ENCODE data around the gene NCOA3.
A peak's percentile ranks its signal among the peaks of the same experiment; 100 is the strongest.
"Not testable (repeated sequence)": the region's sequence is repeated elsewhere in the genome, so short reads cannot be mapped to it uniquely, and the experiment has no call there.

Gene NCOA3

GRCh38 chr20:47501482-47502270, at the start of gene NCOA3:
Gene NCOA3 (plus strand): TSS chr20:47501887. CDS start chr20:47622248, 120,361 bp downstream.
- peak; percentile 88 to 96 for DNase-seq

- DNase-seq = no peak
Observed at GRCh38 chr20:47452736-47453161, 48.9 kb upstream of the NCOA3 start.

- no peak for DNase-seq
Observed at GRCh38 chr20:47453167-47453782, 48.4 kb upstream of the NCOA3 start.

GRCh38 chr20:47454298-47455132, 47.2 kb upstream of the NCOA3 start:
- no peak for DNase-seq

DNA sequence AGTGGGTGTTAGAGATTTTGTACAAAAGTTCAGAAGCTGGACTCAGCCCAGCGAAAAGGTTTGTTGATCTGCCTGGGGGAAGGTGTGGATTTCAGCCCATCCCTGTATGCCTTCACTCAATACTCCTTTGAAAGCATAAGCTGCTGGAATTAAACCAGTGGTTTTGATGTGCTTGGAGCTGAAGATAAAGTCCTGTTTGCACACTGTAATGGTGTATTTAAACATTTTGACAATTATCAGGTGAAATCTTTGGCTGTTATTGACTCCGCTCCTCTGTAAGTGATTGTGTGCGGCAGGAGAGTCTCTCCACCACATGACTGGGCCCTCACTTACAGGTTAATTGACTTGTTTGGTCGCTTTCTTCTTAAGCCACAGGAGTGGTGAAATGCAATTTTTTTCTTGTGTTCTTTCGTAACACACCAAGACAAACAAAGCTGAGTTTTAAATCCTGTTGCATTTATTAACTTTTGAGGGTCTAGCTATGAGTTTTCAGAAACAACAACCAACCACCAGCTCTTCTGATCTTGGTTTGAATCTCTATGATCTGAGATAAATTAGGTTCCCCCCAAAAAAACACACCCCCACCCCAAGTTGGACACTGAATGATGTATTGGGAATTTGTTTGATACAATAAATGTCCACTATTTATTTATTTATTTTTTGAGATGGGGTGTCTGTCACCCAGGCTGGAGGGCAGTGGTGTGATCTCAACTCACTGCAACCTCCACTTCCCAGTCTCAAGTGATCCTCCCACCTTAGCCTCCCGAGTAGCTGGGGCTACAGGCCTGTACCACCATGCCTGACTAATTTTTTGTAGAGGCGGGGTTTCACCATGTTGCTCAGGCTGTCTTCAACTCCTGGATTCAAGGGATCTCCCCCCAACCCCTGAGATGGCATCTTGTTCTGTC, 46.3 kb upstream of the NCOA3 start:
- no peak for DNase-seq

- no peak for DNase-seq
Observed at GRCh38 chr20:47456041-47456537, 45.6 kb upstream of the NCOA3 start.

GRCh38 chr20:47456952-47457724, 44.5 kb upstream of the NCOA3 start:
- DNase-seq = no peak

GRCh38 chr20:47458280-47459050, 43.2 kb upstream of the NCOA3 start:
- not testable (repeated sequence) for DNase-seq

- no peak for DNase-seq
Observed at GRCh38 chr20:47459344-47460073, 42.2 kb upstream of the NCOA3 start.

GRCh38 chr20:47460761-47461112, 41.0 kb upstream of the NCOA3 start:
- DNase-seq = not testable (repeated sequence)

DNA sequence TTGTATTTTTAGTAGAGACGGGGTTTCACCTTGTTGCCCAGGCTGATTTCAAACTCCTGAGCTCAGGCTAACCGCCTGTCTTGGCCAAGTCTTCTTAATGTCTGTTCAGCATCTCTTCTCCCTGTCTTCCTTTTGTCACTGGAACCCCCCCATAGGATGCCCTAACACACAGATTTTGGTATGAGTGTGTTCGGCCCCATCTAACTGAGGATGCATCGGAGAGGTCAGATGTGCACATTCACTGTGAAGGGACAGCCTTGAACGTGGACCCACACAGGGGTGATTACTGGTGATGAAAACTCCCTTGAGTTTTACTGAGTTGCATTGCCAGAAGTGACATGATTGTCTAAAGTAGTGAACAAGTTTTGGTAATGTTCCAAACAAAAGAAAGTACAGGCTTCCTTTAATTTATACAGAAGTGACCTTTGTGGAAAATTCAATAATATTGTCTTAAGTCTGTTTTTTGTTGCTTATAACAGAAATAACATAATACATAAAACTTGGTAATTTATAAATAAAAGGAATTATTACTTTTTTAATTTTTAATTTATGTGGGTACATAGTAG, 40.5 kb upstream of the NCOA3 start:
- no peak for DNase-seq

DNA sequence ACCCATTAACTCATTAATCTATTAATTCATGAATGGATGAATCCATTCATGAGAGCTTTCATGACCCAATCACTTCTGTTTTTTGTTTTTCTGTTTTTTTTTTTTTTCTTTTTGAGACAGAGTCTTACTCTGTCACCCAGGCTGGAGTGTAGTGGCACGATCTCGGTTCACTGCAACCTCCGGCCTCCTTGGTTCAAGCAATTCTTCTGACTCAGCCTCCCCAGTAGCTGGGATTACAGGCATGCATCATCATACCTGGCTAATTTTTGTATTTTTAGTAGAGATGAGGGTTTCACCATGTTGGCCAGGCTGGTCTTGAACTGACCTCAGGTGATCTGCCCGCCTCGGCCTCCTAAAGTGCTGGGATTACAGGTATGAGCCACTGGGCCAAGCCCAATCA, 39.8 kb upstream of the NCOA3 start:
- not testable (repeated sequence) for DNase-seq

GRCh38 chr20:47464380-47465101, 37.1 kb upstream of the NCOA3 start:
- DNase-seq = peak in 1 of 2 experiments; percentile 15

DNA sequence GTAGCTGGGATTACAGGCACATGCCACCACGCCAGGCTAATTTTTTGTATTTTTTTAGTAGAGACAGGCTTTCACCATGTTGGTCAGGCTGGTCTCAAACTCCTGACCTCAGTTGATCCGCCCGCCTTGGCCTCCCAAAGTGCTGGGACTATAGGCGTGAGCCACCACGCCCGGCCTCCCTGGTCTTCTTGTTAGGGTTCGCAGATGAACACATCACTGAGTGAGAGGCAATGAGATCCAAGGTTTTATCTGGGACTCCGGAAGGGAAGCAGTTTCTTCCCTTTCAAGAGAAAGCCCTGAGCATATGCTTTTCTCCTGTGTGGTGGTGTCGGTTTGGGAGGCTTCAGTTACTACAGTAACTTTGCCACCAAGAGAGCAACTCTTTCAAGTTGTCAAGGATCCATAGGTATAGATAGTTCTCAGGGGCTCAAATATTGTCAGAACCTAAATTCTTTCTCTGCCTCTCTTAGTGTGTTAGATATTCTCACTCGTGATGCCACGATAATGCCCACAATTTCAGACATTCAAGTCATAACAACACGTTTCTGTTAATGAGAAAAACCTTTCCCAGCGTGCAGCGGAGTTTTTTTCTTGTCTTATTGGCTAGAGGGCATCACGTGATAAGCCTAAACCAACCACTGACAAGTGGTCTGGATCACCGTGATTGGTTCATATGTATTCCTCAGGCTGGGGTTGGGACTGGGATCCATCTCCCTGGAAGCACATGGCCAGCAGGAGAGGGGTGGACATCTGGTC, 36.2 kb upstream of the NCOA3 start:
- DNase-seq = no peak

- DNase-seq = no peak
Observed at GRCh38 chr20:47466213-47466612, 35.5 kb upstream of the NCOA3 start.

DNA sequence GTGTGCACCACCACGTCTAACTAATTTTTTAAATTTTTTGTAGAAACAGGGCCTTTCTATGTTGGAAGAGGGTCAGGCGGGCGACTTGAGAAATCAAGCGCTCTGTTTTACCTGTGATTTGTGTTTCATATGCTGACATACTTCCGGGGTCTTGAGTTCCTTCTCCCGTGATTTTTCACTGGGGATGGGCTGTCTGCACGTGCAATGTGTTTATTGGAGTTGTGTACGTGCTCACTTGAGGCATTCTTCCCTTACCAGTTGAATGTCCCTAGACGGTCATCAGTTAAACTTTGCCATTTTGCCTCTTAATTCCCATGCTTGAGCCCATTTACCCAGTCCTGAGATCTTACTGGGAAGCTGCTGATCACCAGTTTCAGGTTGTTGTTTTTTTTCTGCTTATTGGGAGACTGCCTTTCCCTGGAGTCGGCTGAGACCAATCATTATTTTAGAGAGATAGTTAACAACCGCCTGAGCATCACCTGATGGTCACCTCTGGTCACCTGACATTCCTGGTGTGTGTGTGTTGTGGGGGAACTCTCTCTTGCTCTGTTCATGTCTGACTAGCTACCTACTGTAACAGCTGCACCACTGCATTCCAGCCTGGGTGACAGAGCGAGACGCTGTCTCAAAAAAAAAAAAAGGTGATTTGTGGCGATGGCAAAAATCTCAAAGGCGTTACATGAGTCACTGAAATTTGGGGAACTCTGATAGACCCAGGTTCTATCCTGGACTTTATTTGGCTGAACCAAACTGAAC, 34.8 kb upstream of the NCOA3 start:
- no peak for DNase-seq

All from NCI-H524 (cell line).